MG63 (cell line): ENCODE results near the gene STXBP5. TPM values are rescaled to one million over a fixed set of nuclear protein-coding genes. Genes with fewer than 3 reads are reported as not detected.

Experiments used
- DNase-seq: peaks from one replicate; pipeline ENCODE4 v3.0.0-alpha.2; 2020
- H3K27me3 ChIP-seq: fragments of 250-450 bp; sonication (Bioruptor Pico); 2 replicates; pipeline ENCODE4 v1.5.1; 2020; ENCODE audit warnings: mild to moderate bottlenecking, moderate library complexity
- H3K36me3 ChIP-seq: fragments of 250-450 bp; sonication (Bioruptor Pico); 2 replicates; pipeline ENCODE4 v1.5.1; 2020; ENCODE audit warnings: mild to moderate bottlenecking, moderate library complexity
- H3K4me3 ChIP-seq: fragments of 250-450 bp; sonication (Bioruptor Pico); 2 replicates; pipeline ENCODE4 v1.5.1; 2020; ENCODE audit warnings: mild to moderate bottlenecking, moderate library complexity
- H3K9me3 ChIP-seq: fragments of 250-450 bp; sonication (Bioruptor Pico); 2 replicates; pipeline ENCODE4 v1.5.1; 2020; ENCODE audit warnings: mild to moderate bottlenecking, moderate library complexity
- total RNA-seq: library from RNA; depleted of rRNA; stranded (reverse); fragments of >200 nt; shearing (Covaris generic); gene quantifications from 2 replicates; pipeline ENCODE4 v1.2.3, GENCODE V29; 2014; ENCODE audit warnings: low replicate concordance

STXBP5 gene
- total RNA-seq, 1 experiment from 2014 or later: 8.9 TPM

DNA sequence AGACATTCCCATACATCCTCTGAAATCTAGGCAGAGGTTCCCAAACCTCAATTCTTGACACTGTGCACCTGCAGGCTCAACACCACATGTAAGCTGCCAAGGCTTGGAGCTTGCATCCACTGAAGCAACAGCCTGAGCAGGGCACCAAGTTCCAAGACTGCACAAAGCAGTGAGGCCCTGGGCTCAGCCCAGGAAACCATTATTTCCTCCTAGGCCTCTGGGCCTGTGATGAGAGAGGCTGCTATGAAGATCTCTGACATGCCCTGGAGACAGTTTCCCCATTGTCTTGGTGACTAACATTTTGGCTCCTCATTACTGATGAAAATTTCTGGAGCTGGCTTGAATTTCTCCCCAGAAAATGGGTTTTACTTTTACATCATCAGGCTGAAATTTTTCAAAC is 196.8 kb downstream of the STXBP5 start:
- DNase-seq: no peak
- H3K36me3 ChIP-seq: no peaks in the 10 kb centered on the region
- peaks cover 2% of the 10 kb centered on the region; the same call in 1 of the 2 replicates for H3K9me3 ChIP-seq
- H3K27me3 ChIP-seq: no peaks in the 10 kb centered on the region
- H3K4me3 ChIP-seq: no peak overlapping the region

DNA sequence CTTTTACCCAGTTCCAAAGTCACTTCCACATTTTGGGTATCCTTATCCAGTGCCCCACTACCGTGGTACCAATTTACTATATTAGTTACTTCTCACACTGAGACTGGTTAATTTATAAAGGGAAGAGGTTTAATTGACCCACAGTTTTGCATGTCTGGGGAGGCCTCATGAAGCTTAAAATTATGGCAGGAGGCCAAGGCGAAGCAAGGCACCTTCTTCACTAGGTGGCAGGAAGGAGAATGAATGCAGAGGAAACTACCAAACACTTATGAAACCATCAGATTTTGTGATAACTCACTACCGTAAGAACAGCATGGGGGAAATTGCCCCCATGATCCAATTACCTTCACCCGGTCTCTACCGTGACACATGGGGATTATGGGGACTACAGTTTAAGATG is 197.6 kb downstream of the STXBP5 start:
- DNase-seq: no peak
- Histone ChIP-seq H3K36me3 (no peaks in the 10 kb centered on the region), H3K4me3 (no peak overlapping the region), H3K27me3 (no peaks in the 10 kb centered on the region), H3K9me3 (peaks cover 2% of the 10 kb centered on the region; the same call in 1 of the 2 replicates)

DNA sequence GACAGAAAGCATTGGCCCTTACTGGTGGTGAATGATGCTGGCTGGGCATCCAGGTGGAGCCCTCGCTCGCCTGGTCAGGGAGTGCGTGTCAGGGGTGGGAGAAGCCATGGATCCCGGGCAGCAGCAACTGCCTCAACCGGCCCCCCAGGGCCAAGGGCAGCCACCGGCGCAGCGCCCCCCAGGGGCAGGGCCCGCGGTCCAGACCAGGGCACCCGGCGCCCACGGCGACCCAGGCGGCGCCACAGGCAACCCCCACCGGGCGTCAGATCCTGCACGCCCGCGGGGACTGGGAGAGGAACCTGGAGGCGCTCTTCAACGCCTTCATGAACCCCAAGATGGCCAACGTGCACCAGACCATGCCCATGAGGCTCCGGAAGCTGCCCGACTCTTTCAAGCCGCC is 202.6 kb downstream of the STXBP5 start:
- Histone ChIP-seq H3K27me3 (no peaks in the 10 kb centered on the region), H3K36me3 (no peaks in the 10 kb centered on the region), H3K4me3 (no peak overlapping the region), H3K9me3 (no peaks in the 10 kb centered on the region; the same call in 1 of the 2 replicates)
- DNase-seq: no peak

DNA sequence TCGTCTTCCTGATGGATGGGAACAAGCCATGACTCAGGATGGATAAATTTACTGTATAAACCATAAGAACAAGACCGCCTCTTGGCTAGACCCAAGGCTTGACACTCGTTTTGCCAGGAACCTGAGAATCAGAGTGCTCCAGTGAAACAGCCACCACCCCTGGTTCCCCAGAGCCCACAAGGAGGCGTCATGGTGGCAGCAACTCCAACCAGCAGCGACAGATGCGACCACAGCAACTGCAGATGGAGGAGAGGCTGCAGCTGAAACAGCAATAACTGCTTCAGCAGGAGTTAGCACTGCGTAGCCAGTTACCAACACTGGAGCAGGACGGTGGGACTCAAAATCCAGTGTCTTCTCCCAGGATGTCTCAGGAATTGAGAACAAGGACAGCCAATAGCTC is 203.4 kb downstream of the STXBP5 start:
- H3K27me3 ChIP-seq: no peaks in the 10 kb centered on the region
- H3K4me3 ChIP-seq: no peak overlapping the region
- H3K9me3 ChIP-seq: no peaks in the 10 kb centered on the region; the same call in 1 of the 2 replicates
- no peak for DNase-seq
- H3K36me3 ChIP-seq: no peaks in the 10 kb centered on the region

DNA sequence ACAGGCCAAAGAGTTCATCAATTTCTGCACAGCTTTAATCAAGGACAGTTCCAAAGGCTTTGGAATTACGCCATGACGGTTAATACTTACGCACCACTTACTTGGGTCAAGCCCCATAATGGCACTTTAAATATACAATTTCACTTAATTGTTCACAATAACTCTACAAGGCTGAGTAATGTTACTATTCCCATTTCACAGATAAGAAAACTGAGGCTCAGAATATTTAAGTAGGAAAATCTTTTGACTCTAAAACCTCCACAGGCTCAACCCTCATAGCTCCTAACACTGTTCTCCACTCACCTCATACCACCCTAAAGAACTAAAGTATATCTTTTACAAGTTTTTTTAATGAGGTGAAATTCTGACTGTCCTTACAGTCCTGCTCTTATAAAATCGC is 212.4 kb downstream of the STXBP5 start:
- DNase-seq: no peak

DNA sequence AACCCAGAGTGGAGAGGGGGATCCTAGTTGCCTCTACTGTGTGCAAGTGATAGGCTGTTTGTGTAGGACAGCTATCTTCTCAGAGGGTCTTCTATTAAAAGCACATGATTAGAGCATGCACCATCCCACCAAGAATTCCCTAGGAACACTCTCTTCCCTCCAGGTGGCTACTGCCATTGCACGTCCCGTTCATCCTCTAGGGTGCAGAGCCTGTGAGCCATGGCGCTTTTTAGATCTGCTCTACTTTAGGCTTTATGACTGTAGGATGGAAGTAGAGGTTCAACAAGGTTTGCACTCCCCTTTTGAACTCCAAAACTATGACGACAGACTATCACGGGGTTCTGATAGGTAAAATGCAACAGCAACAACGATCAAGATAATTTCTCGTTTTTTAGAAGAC is 213.7 kb downstream of the STXBP5 start:
- no peaks in the 10 kb centered on the region for H3K36me3 ChIP-seq
- no peaks in the 10 kb centered on the region for H3K27me3 ChIP-seq
- no peak overlapping the region for H3K4me3 ChIP-seq
- DNase-seq: no peak
- no peaks in the 10 kb centered on the region for H3K9me3 ChIP-seq

More for the DNA sequence above, 212.4 kb downstream of the STXBP5 start:
- Histone ChIP-seq H3K4me3 (no peak overlapping the region), H3K27me3 (no peaks in the 10 kb centered on the region), H3K9me3 (no peaks in the 10 kb centered on the region), H3K36me3 (no peaks in the 10 kb centered on the region)

DNA sequence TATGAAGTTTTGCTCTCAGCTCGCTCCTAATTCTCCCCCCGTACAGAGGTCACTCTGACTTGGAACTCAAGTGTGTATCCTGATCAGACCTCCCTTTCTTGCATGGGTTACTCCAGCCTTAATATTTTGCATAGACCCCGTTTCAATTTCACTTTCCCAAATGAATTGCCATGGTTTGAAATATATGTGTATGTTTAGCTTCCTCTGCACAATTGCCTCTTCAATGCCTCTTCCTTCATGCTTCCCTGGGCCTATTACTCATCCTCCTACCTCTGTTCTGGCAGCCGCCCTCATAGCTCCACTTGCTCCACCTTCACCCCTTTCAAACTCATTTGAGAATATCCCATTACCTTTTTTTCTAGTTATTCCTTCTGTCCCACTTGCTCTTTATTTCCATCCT is 214.3 kb downstream of the STXBP5 start:
- no peak for DNase-seq
- Histone ChIP-seq H3K4me3 (no peak overlapping the region), H3K27me3 (no peaks in the 10 kb centered on the region)

DNA sequence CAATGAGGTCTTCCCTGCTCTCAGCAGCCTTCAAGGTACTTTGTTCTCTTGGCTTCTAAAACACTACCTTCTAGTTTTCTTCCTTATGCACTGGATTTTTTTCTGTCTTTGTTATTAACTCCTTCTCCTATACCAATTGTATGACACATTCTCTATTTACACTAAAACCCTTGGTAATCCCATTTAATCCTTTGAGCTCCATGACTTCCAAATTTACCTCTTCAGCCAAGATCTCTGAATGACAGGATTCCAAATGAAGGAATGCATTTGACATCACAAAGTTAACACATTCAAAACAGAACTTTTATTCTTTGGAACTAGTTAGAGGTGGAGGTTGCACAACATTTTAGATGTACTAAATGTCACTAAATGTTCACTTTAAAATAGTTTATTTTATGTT is 217.7 kb downstream of the STXBP5 start:
- no peak for DNase-seq
- no peak overlapping the region for H3K4me3 ChIP-seq
- no peaks in the 10 kb centered on the region for H3K36me3 ChIP-seq
- no peaks in the 10 kb centered on the region for H3K27me3 ChIP-seq
- peaks cover 3% of the 10 kb centered on the region; the same call in 1 of the 2 replicates for H3K9me3 ChIP-seq

More for the DNA sequence above, 214.3 kb downstream of the STXBP5 start:
- Histone ChIP-seq H3K36me3 (no peaks in the 10 kb centered on the region), H3K9me3 (no peaks in the 10 kb centered on the region)

DNA sequence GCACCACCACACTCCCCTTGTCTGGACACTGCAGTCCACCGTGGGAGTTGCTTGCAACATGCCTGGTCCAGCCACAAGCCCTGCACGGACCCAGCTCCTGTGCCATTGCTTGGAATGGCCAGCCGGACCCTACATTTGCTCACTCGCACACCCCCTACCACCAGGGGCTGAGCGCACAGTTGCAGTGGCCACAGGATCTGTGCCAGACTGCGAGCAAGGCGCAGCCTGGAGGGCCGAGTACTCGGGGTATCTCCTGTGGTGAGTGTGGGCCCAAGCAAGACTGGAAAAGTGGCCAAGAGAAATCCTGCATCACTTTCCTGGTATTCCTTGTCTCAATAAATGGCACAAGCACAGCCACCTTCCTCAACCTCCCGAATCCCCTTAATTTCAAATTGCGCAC is 218.9 kb downstream of the STXBP5 start:
- Histone ChIP-seq H3K27me3 (no peaks in the 10 kb centered on the region), H3K4me3 (no peak overlapping the region), H3K9me3 (peaks cover 3% of the 10 kb centered on the region; the same call in 1 of the 2 replicates), H3K36me3 (no peaks in the 10 kb centered on the region)
- DNase-seq: no peak

DNA sequence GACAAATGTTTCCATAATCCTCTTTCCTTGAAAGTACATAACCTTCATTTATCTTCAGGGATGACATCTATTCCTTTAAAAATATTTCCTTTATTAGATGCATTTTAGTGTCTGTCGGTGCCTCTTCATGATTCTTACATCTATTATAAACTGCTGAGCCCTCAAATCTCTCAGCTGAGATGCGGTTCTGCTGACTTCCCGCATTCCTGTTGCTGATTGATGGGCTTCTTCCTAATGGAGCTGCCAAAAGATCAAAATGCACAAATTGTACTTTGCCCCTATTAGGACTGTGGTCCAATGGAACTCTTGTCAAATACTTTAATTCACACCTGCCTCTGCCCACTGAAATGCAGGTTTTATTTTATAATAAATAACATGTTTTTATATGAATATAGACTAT is 225.6 kb downstream of the STXBP5 start:
- Histone ChIP-seq H3K36me3 (no peaks in the 10 kb centered on the region), H3K9me3 (peaks cover 3% of the 10 kb centered on the region; the same call in 1 of the 2 replicates), H3K4me3 (no peak overlapping the region), H3K27me3 (no peaks in the 10 kb centered on the region)
- DNase-seq: no peak

DNA sequence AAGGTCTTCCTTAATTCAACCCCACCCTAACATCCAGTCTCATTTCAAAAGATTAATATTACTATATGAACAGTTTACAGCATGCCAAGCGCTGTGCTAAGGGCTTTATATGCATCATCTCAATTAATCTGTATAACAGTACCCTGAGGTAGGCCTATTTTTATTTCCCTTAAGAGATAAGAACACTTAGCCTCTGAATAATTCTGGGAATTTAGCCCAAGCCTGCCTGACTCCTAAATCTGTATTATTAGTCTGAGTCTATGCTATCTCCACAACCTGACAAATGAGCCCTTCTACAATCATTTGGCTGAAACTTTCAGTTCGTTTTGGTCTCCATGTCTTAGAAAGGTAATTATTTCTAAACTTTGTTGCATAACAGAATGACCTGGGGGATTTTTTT is 226.6 kb downstream of the STXBP5 start:
- no peak for DNase-seq

DNA sequence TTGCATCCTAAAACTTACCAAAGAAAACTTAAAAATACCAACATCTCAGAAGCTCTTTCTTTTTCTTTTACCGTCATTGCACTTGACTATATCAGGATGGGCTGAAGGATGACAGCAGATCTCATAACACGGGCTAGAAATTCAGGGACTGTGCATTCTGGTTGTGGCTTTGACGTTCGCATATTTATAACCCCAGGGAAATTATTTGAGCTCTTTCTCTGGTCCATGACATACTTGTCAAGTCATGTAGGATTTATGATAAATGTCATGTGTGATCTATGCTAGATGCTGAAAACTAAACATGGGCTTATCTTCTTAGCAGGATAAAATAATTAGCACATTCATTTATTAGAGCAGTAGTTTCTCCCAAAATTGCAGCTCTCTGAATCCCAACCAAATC is 229.9 kb downstream of the STXBP5 start:
- Histone ChIP-seq H3K36me3 (no peaks in the 10 kb centered on the region), H3K27me3 (no peaks in the 10 kb centered on the region), H3K9me3 (no peaks in the 10 kb centered on the region), H3K4me3 (no peak overlapping the region)
- no peak for DNase-seq

More for the DNA sequence above, 226.6 kb downstream of the STXBP5 start:
- Histone ChIP-seq H3K9me3 (no peaks in the 10 kb centered on the region), H3K4me3 (no peak overlapping the region), H3K27me3 (no peaks in the 10 kb centered on the region), H3K36me3 (no peaks in the 10 kb centered on the region)

DNA sequence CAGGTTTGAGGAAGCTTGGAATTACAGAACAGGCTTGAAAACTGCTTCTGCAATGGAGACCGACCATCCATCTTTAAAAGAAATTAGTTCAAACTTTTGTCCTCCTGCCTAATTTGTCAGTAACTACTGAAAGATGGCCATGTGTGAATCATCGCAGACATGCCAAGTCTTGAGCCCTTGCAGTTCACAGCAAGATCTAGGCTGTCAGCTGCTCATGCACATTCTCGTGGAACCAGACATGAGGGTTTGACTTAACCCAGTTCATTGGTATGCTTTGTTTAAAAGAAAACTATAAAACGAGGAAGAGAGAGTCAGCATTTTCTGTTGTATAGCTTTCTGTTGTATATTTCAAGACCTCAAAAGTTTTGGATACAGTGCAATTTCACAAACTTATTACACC is 230.3 kb downstream of the STXBP5 start:
- H3K36me3 ChIP-seq: no peaks in the 10 kb centered on the region
- no peak overlapping the region for H3K4me3 ChIP-seq
- no peaks in the 10 kb centered on the region for H3K9me3 ChIP-seq
- no peaks in the 10 kb centered on the region for H3K27me3 ChIP-seq
- peak; percentile 49 for DNase-seq

DNA sequence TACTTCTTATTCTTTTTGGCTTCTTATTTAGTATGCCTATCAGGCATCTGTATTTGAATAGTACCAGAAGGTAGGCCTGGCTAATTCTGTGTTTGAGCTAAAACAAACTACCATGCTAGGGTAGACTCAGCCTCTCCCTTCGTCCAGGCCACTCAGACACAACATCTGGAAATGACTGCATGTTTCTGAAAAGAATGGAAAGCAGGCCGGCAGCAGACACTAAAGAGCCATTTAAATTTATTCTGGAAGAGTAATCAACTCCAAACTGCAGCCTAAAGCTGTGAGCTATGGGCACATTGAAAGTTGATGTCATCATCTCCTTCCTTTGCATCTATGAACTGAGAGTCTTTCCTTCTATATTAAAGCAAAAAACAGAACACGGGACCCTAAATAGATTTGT is 233.4 kb downstream of the STXBP5 start:
- Histone ChIP-seq H3K27me3 (no peaks in the 10 kb centered on the region), H3K9me3 (no peaks in the 10 kb centered on the region), H3K36me3 (no peaks in the 10 kb centered on the region), H3K4me3 (no peak overlapping the region)
- no peak for DNase-seq

DNA sequence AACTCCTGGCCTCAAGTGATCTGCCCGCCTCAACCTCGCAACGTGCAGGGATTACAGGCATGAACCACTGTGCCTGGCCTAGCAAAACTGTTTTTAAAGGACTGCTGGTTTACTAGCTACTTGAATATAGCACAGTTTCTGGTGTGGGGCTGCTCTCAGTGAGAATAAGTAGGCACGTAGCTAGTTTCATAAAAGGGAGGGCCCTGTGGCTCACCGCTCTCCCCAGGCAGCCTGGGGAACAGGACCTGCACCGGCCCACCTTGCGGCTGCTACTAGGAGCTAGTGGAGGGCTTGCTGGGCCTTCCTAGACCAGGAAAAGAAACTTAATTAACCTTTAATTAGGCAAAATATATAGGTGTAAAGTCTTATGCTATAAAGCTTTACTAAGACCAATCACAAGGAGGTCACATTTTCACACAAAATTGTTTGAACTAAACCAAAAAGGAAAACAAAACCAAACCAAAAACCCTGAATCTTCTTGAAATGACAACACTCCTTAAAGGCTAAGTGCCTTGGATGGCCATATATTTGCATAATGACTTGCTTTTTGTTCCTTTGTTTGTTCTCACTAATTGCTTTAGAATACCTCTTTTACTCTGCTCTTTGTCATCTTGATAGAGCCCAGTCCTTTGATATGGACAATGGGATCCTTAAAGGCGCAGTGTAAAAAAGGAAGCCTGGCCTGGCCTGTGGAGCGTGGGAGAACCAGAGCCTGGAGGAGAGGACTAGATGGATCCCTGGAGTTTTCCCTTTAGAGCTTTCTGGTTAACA is 234.7 kb downstream of the STXBP5 start:
- DNase-seq: no peak
- H3K27me3 ChIP-seq: no peaks in the 10 kb centered on the region
- no peaks in the 10 kb centered on the region for H3K9me3 ChIP-seq
- no peaks in the 10 kb centered on the region for H3K36me3 ChIP-seq
- no peak overlapping the region for H3K4me3 ChIP-seq
